ENCODE data around the gene TWSG1. TPM values are rescaled to one million over a fixed set of nuclear protein-coding genes. Genes with fewer than 3 reads are reported as not detected.
A peak's percentile ranks its signal among the peaks of the same experiment; 100 is the strongest.

TWSG1 gene
- total and polyA plus RNA-seq, 4 donors = 11.8 to 55.8 (median 21.6) TPM

DNA sequence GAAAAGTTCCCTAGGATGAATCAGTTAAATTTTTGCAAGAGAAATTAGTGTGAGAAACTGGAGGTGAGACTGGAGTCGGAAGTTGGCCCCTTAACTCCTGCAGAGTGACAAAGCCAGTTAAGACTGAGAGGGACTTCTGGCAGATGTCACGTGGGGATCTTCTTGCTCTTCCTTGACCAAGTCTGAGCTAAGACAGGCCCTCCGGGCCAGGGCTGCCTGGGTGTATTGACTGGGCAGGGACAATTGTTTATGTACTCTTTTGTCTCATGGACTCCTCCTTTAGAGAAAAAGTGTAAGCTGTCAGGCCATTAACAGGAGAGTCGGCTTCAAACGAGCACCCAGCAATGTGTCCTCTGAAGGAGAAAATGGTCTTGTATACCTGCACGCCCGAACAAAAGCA, 92.2 kb downstream of the TWSG1 start:
- Histone ChIP-seq H3K9ac (ENCODE audit: insufficient read depth in 1 of 2, low read length in 2 of 2) (no peak overlapping the region), H3K27me3 (ENCODE audit: control insufficient read depth in 3 of 3, insufficient read depth in 3 of 3, low read length in 2 of 3) (no peaks in the 10 kb centered on the region), H3K9me3 (ENCODE audit: control insufficient read depth in 4 of 4, insufficient read depth in 3 of 4, low read length in 3 of 4) (no peaks in the 10 kb centered on the region), H3K4me1 (ENCODE audit: control insufficient read depth in 5 of 5, insufficient read depth in 5 of 5, low read length in 5 of 5) (peaks cover 0 to 17% (median 2%) of the 10 kb centered on the region in 5 donors), H3K4me3 (no peak overlapping the region), H3K27ac (ENCODE audit: low read depth in 1 of 2, low read length in 1 of 2) (no peak overlapping the region), H3K36me3 (ENCODE audit: control insufficient read depth in 4 of 4, insufficient read depth in 4 of 4, low read length in 4 of 4) (no peaks in the 10 kb centered on the region)
- ATAC-seq (ENCODE audit: insufficient read depth, low FRiP score) (no peak), DNase-seq (no peak)
- 92 to 94% methylated on average over 7 of the region's 7 CpGs for WGBS, 2 donors
- TF ChIP-seq, protein P1, sequence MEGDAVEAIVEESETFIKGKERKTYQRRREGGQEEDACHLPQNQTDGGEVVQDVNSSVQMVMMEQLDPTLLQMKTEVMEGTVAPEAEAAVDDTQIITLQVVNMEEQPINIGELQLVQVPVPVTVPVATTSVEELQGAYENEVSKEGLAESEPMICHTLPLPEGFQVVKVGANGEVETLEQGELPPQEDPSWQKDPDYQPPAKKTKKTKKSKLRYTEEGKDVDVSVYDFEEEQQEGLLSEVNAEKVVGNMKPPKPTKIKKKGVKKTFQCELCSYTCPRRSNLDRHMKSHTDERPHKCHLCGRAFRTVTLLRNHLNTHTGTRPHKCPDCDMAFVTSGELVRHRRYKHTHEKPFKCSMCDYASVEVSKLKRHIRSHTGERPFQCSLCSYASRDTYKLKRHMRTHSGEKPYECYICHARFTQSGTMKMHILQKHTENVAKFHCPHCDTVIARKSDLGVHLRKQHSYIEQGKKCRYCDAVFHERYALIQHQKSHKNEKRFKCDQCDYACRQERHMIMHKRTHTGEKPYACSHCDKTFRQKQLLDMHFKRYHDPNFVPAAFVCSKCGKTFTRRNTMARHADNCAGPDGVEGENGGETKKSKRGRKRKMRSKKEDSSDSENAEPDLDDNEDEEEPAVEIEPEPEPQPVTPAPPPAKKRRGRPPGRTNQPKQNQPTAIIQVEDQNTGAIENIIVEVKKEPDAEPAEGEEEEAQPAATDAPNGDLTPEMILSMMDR (IDR thresholded peaks at IDR 0.05; ENCODE audit: control extremely low read depth, extremely low read depth) = no peak

DNA sequence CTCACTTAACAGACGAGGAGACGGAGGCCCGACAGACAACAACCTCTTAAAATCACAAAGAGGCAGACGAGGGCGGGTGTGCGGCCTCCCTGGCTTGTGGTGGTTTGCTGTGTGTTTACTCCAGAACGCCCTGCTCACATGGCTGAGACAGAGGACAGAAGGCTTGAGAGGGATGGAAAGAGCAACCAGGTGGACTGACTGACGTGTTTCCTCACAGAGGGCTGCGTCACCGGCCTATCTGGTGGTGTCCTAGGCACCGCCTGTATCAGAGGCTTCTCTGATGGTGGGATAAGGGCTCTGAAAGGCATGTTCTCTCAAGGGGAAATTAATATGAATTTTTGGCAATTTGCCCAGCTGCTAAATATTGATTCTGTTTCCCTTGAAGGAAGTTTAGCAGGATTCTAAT, 93.7 kb downstream of the TWSG1 start:
- DNase-seq (peak; percentile 26 to 51 (median 40)), ATAC-seq (ENCODE audit: insufficient read depth, low FRiP score) (no peak)
- no peaks in the 10 kb centered on the region for H3K27me3 ChIP-seq (ENCODE audit: control insufficient read depth in 3 of 3, insufficient read depth in 3 of 3, low read length in 2 of 3)
- no peaks in the 10 kb centered on the region for H3K9me3 ChIP-seq (ENCODE audit: control insufficient read depth in 4 of 4, insufficient read depth in 3 of 4, low read length in 3 of 4)
- H3K36me3 ChIP-seq (ENCODE audit: control insufficient read depth in 4 of 4, insufficient read depth in 4 of 4, low read length in 4 of 4) = no peaks in the 10 kb centered on the region
- TF ChIP-seq, protein P1 (IDR thresholded peaks at IDR 0.05; ENCODE audit: control extremely low read depth, extremely low read depth) = no peak
- no peak overlapping the region for H3K27ac ChIP-seq (ENCODE audit: low read depth in 1 of 2, low read length in 1 of 2)
- WGBS, 2 donors = 77 to 94% methylated on average over 11 of the region's 11 CpGs
- peaks cover 0 to 20% (median 2%) of the 10 kb centered on the region in 5 donors for H3K4me1 ChIP-seq (ENCODE audit: control insufficient read depth in 5 of 5, insufficient read depth in 5 of 5, low read length in 5 of 5)
- no peak overlapping the region for H3K4me3 ChIP-seq
- H3K9ac ChIP-seq (ENCODE audit: insufficient read depth in 1 of 2, low read length in 2 of 2) = no peak overlapping the region

DNA sequence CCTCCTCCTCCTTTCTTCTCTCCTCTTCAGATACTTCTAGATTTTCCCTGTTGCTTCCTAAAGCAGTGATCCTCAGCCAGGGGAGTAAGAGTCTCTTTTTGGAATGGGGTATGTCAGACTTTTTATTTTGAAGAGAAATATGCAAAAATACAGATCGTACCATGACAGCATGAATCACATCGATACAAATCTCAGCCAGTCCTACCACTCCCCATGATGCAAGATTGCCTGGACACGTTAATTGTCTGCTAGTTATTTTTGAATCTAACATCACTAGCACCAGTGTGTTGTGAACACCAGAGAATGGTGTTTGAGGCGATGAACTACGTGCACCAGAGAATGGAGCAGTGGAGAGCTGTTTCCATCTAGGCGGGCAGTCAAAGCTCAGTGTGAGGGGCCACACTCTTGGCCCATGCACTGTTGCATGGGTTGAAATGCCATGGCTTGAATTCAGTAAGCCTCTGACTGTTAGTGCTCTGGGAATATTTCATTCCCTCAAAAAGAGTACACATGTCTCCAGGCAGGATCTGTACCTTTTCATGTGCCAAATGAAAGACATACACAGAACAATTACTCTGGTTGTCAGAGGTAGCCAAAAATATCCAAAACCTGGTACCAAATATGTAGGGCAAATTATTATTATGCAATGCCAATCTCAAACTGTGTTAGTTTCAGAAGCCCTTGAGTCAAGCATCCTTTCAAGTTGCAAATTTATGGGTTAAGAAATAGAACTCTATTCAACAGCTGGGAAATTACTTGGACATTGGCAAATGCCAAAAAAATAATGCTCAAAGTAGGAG, 94.5 kb downstream of the TWSG1 start:
- H3K4me3 ChIP-seq = no peak overlapping the region
- no peaks in the 10 kb centered on the region for H3K27me3 ChIP-seq (ENCODE audit: control insufficient read depth in 3 of 3, insufficient read depth in 3 of 3, low read length in 2 of 3)
- DNase-seq = peak in 1 of 3 donors; percentile 38
- ATAC-seq (ENCODE audit: insufficient read depth, low FRiP score) = no peak
- H3K27ac ChIP-seq (ENCODE audit: low read depth in 1 of 2, low read length in 1 of 2) = peak overlapping the region; percentile 24 to 40
- H3K36me3 ChIP-seq (ENCODE audit: control insufficient read depth in 4 of 4, insufficient read depth in 4 of 4, low read length in 4 of 4) = no peaks in the 10 kb centered on the region
- no peaks in the 10 kb centered on the region for H3K9me3 ChIP-seq (ENCODE audit: control insufficient read depth in 4 of 4, insufficient read depth in 3 of 4, low read length in 3 of 4)
- peaks cover 0 to 26% (median 7%) of the 10 kb centered on the region in 5 donors for H3K4me1 ChIP-seq (ENCODE audit: control insufficient read depth in 5 of 5, insufficient read depth in 5 of 5, low read length in 5 of 5)
- TF ChIP-seq, protein P1 (IDR thresholded peaks at IDR 0.05; ENCODE audit: control extremely low read depth, extremely low read depth) = no peak
- 90 to 95% methylated on average over 6 of the region's 6 CpGs for WGBS, 2 donors
- H3K9ac ChIP-seq (ENCODE audit: insufficient read depth in 1 of 2, low read length in 2 of 2) = no peak overlapping the region

Data from lung (tissue), 12 donors.